Gastrocnemius medialis (tissue), 4 donors: ENCODE results near the gene DCDC1.

Source experiments
- CTCF ChIP-seq, 5 experiments: fragments of 450-650 bp in 3 of 5; fragments of 200-600 bp in 2 of 5; sonication (generic) in 2 of 5; IDR thresholded peaks in 4 of 5; conservative IDR thresholded peaks in 1 of 5; 1 replicate in 4 of 5; 2 replicates in 1 of 5; pipeline ENCODE4 v1.5.1; 2016 to 2019; ENCODE audit warnings: antibody characterized with exemption in 5 of 5, mild to moderate bottlenecking in 3 of 5, moderate library complexity in 3 of 5
- POLR2A ChIP-seq, 2 donors: fragments of 450-650 bp; IDR thresholded peaks; one replicate each; pipeline ENCODE4 v1.6.1; 2017; ENCODE audit warnings: antibody characterized with exemption in 2 of 2, mild to moderate bottlenecking in 2 of 2, moderate library complexity in 2 of 2

- no peak for TF ChIP-seq POLR2A (IDR thresholded peaks at IDR 0.05)
- TF ChIP-seq CTCF (IDR thresholded peaks at IDR 0.05 in 4 of 5, conservative IDR thresholded peaks at IDR 0.05 in 1 of 5): no peak
Observed at GRCh38 chr11:31131760-31132159, 237.8 kb downstream of the DCDC1 start.
